ENCODE data around the gene POSTN.
"Not testable (repeated sequence)": the region's sequence is repeated elsewhere in the genome, so short reads cannot be mapped to it uniquely, and the experiment has no call there.

POSTN gene

GRCh38 chr13:37596805-37597204 lies 1.8 kb downstream of the POSTN start:
- no peak for DNase-seq

GRCh38 chr13:37595162-37595561 lies 3.4 kb downstream of the POSTN start:
- DNase-seq: no peak

- no peak for DNase-seq
Observed at GRCh38 chr13:37594550-37594949, 4.0 kb downstream of the POSTN start.

- DNase-seq: not testable (repeated sequence)
Observed at GRCh38 chr13:37589381-37589780, 9.2 kb downstream of the POSTN start.

- DNase-seq: no peak
Observed at GRCh38 chr13:37587236-37587635, 11.3 kb downstream of the POSTN start.

GRCh38 chr13:37586164-37586563 lies 12.4 kb downstream of the POSTN start:
- DNase-seq: no peak

- no peak for DNase-seq
Observed at GRCh38 chr13:37585541-37585940, 13.0 kb downstream of the POSTN start.

GRCh38 chr13:37576601-37577000 lies 22.0 kb downstream of the POSTN start:
- no peak for DNase-seq

GRCh38 chr13:37565425-37565824 lies 33.1 kb downstream of the POSTN start:
- no peak for DNase-seq

GRCh38 chr13:37561031-37561430 lies 37.5 kb downstream of the POSTN start:
- DNase-seq: no peak

GRCh38 chr13:37560526-37560925 lies 38.0 kb downstream of the POSTN start:
- no peak for DNase-seq

GRCh38 chr13:37558766-37559165 lies 39.8 kb downstream of the POSTN start:
- not testable (repeated sequence) for DNase-seq

- no peak for DNase-seq
Observed at GRCh38 chr13:37546087-37546486, 52.5 kb downstream of the POSTN start.

- DNase-seq: no peak
Observed at GRCh38 chr13:37544995-37545394, 53.6 kb downstream of the POSTN start.

GRCh38 chr13:37539976-37540605 lies 58.5 kb downstream of the POSTN start:
- DNase-seq: no peak

- no peak for DNase-seq
Observed at GRCh38 chr13:37539170-37539569, 59.4 kb downstream of the POSTN start.

GRCh38 chr13:37535501-37535900 lies 63.1 kb downstream of the POSTN start:
- DNase-seq: no peak

GRCh38 chr13:37534676-37535075 lies 63.9 kb downstream of the POSTN start:
- no peak for DNase-seq

- DNase-seq: no peak
Observed at GRCh38 chr13:37534181-37534580, 64.4 kb downstream of the POSTN start.

- DNase-seq: no peak
Observed at GRCh38 chr13:37531049-37531448, 67.5 kb downstream of the POSTN start.

- no peak for DNase-seq
Observed at GRCh38 chr13:37529751-37530385, 68.7 kb downstream of the POSTN start.

GRCh38 chr13:37526710-37527473 lies 71.7 kb downstream of the POSTN start:
- DNase-seq: no peak

- DNase-seq: no peak
Observed at GRCh38 chr13:37515226-37515625, 83.3 kb downstream of the POSTN start.
